HepG2 (cell line): ENCODE results near the gene SLTM. TPM values are rescaled to one million over a fixed set of nuclear protein-coding genes. Genes with fewer than 3 reads are reported as not detected.

Experiments used
- ATAC-seq: fragments of 200-7000 bp; cut with Tn5 transposase; 3 replicates; pipeline ENCODE4 v1.9.1; 2020; ENCODE audit warnings: mild to moderate bottlenecking, moderate library complexity
- BruUV-seq: library from RNA; stranded (reverse); fragments of 400-500 nt; replicated peaks from 2 replicates; lab custom pipeline; 2021; lab: Mats Ljungman, UMichigan
- CTCF ChIA-PET: fragments of 300-600 bp; formaldehyde crosslinking; extraction: SDS; loops from one replicate; lab custom pipeline; 2021; ENCODE audit warnings: low total read pairs, inconsistent platforms, low intra/inter-chr PET ratio; lab: Yijun Ruan, JAX
- POLR2A ChIA-PET: fragments of 350-600 bp; sonication (Branson Sonifier 250); formaldehyde crosslinking; loops from one replicate; lab custom pipeline; 2020; ENCODE audit warnings: antibody characterized with exemption, inconsistent platforms; lab: Yijun Ruan, JAX
- DNase-seq: peaks from one replicate; pipeline ENCODE4 v3.0.0-alpha.2; 2015; ENCODE audit warnings: low spot score
- FAIRE-seq: peaks from 3 replicates; lab custom pipeline; 2011; peaks lifted over from hg19 to GRCh38; lab: Jason Lieb, UNC
- H2AFZ ChIP-seq: one replicate; pipeline ENCODE4 v1.6.1; 2011; ENCODE audit warnings: low read length, inconsistent platforms
- H3K27ac ChIP-seq: fragments of 300-600 bp; 3 replicates; pipeline ENCODE4 v1.8.0; 2011; ENCODE audit warnings: mixed run types, mild to moderate bottlenecking, mixed read lengths, low read length, inconsistent platforms; ENCODE audit not compliant: insufficient read depth; ENCODE audit errors: extremely low read length
- H3K27me3 ChIP-seq, 2 experiments: fragments of 200-600 bp in 1 of 2; 2 replicates in 1 of 2; 3 replicates in 1 of 2; pipeline versions ENCODE4 v1.6.0 to v1.8.0; 2011; ENCODE audit warnings: low read length in 2 of 2, mild to moderate bottlenecking in 2 of 2, moderate library complexity in 2 of 2, inconsistent platforms in 1 of 2; ENCODE audit not compliant: insufficient read depth in 2 of 2, control insufficient read depth in 1 of 2
- H3K36me3 ChIP-seq, 2 experiments: fragments of 200-600 bp in 1 of 2; replicated peaks in 1 of 2; 2 replicates in 1 of 2; 3 replicates in 1 of 2; pipeline versions ENCODE4 v1.5.1 to v1.8.0; 2011; ENCODE audit warnings: low read length in 2 of 2, inconsistent platforms in 1 of 2; ENCODE audit not compliant: insufficient read depth in 2 of 2, control insufficient read depth in 1 of 2
- H3K4me1 ChIP-seq: 2 replicates; pipeline ENCODE4 v1.5.1; 2012; ENCODE audit warnings: low read length, inconsistent platforms; ENCODE audit not compliant: insufficient read depth
- H3K4me2 ChIP-seq: 2 replicates; pipeline ENCODE4 v1.6.0; 2011; ENCODE audit warnings: low read depth, low read length, inconsistent platforms
- H3K4me3 ChIP-seq, 3 experiments: fragments of 200-600 bp in 1 of 3; sonication (generic), shearing (Covaris generic) in 1 of 3; replicated peaks in 1 of 3; 2 replicates each; pipeline ENCODE4 v1.5.1; 2011 to 2016; ENCODE audit warnings: low read length in 3 of 3, inconsistent platforms in 2 of 3, low read depth in 2 of 3, mild to moderate bottlenecking in 2 of 3, control low read depth in 1 of 3, mixed read lengths in 1 of 3; ENCODE audit not compliant: insufficient read depth in 1 of 3
- H3K79me2 ChIP-seq: one replicate; pipeline ENCODE4 v1.6.1; 2011; ENCODE audit warnings: low read length, inconsistent platforms; ENCODE audit not compliant: insufficient read depth
- H3K9ac ChIP-seq: 2 replicates; pipeline ENCODE4 v1.6.0; 2011; ENCODE audit warnings: mild to moderate bottlenecking, low read depth, low read length, inconsistent platforms; ENCODE audit not compliant: insufficient read depth
- H3K9me3 ChIP-seq: 2 replicates; pipeline ENCODE4 v1.5.1; 2012; ENCODE audit warnings: mild to moderate bottlenecking, low read length
- H4K20me1 ChIP-seq: 2 replicates; pipeline ENCODE4 v1.6.0; 2011; ENCODE audit warnings: inconsistent platforms, mild to moderate bottlenecking, low read length, moderate library complexity; ENCODE audit not compliant: insufficient read depth
- FOXJ3 ChIP-seq: sonication (generic); formaldehyde crosslinking; IDR thresholded peaks from 2 replicates; pipeline ENCODE4 v1.4.0; 2020; ENCODE audit warnings: missing genetic modification reagents, mild to moderate bottlenecking, borderline replicate concordance
- KLF11 ChIP-seq: IDR thresholded peaks from 2 replicates; pipeline ENCODE4 v1.6.1; 2016; ENCODE audit warnings: missing compliant biosample characterization
- NFE2L2 ChIP-seq: fragments of 150-350 bp; IDR thresholded peaks from 2 replicates; pipeline ENCODE4 v1.6.1; 2014; ENCODE audit warnings: low read length
- U2AF2 ChIP-seq: fragments of 200-400 bp; formaldehyde crosslinking; IDR thresholded peaks from 2 replicates; pipeline ENCODE4 v1.6.1; 2017; ENCODE audit warnings: low read depth, mild to moderate bottlenecking, low read length
- ZNF557 ChIP-seq: sonication (generic); formaldehyde crosslinking; IDR thresholded peaks from 2 replicates; pipeline ENCODE4 v1.4.0; 2020; ENCODE audit warnings: missing genetic modification reagents
- ZZZ3 ChIP-seq: sonication (generic); formaldehyde crosslinking; IDR thresholded peaks from 2 replicates; pipeline ENCODE4 v1.4.0; 2020; ENCODE audit warnings: missing genetic modification reagents, mild to moderate bottlenecking, borderline replicate concordance
- WGBS: methylation state at CpG from one replicate; pipeline ENCODE4 v1.1.6; 2017; ENCODE audit warnings: low lambda C conversion rate; 5-methylcytosine and 5-hydroxymethylcytosine counted together
- in situ Hi-C: cut with HindIII; loops from 2 replicates; pipeline ENCODE4 v1.10.0; 2017; ENCODE audit warnings: low pct_unique_long_range_greater_than_20kb; ENCODE audit not compliant: extremely low pct_ligation_motif_present
- intact Hi-C: fragments of 100-400 bp; cut with micrococcal nuclease; formaldehyde crosslinking; loops from one replicate; pipeline ENCODE4 v1.10.0; 2022; ENCODE audit not compliant: unreplicated experiment
- polyA plus RNA-seq, 8 experiments: library from polyadenylated mRNA; depleted of rRNA in 3 of 8; stranded (reverse) in 7 of 8; unstranded in 1 of 8; fragments of >200 nt; fragmentation: Illumina TruSeq in 4 of 8; extraction: Trizol in 4 of 8; gene quantifications; 2 replicates each; pipeline versions ENCODE4 v1.2.1 to v1.2.3, GENCODE V29; 2011 to 2016; ENCODE audit warnings: low read depth in 4 of 8, missing spikeins in 1 of 8, mixed read lengths in 1 of 8; ENCODE audit not compliant: insufficient read depth in 1 of 8
- total RNA-seq, 5 experiments: library from RNA; depleted of rRNA; stranded (reverse); fragments of >200 nt; fragmentation: Illumina TruSeq; extraction: Trizol; gene quantifications; 2 replicates each; pipeline ENCODE4 v1.2.3, GENCODE V29; 2016; ENCODE audit warnings: low read depth in 1 of 5
- TF ChIP-seq, protein P1 (sequence below): IDR thresholded peaks from 2 replicates; pipeline ENCODE4 v1.4.0; 2020; ENCODE audit warnings: mild to moderate bottlenecking, missing genetic modification reagents
- TF ChIP-seq, protein P2 (sequence below): sonication (generic); formaldehyde crosslinking; IDR thresholded peaks from 2 replicates; pipeline ENCODE4 v1.4.0; 2020; ENCODE audit warnings: missing genetic modification reagents, borderline replicate concordance

SLTM gene
- total and polyA plus RNA-seq, 2 of the 13 experiments (the other 11 are each of a cell fraction or from before 2014, with no cell fraction given): 22.0 to 64.2 TPM

DNA sequence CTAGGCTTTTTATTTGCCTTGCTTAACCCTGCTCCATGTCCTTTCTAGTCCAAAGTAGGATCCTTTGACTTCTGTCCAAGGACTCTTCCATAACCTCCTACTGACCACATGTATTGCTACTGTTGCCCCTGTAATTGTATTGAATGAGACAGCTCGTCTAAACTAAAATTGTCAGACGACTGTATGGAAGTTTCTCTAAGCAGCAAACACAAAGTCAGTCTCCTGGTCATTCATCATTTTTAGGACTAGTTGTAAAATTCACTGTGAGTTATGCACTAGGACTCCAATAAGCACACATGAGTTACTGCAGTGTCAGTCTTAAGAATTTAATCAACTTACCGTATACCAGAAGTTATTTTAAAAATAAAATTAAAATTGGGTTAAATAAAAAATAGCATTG lies 32.8 kb downstream of the SLTM start:
- ChIA-PET CTCF (no interaction called here), POLR2A (no interaction called here)
- over 99% methylated on average over 3 of the region's 3 CpGs for WGBS
- in situ Hi-C loops: no loop called here
- Histone ChIP-seq H3K36me3 (peaks cover 7 to 52% of the 10 kb centered on the region in 2 experiments), H3K4me3 (no peak overlapping the region), H3K27ac (no peak overlapping the region), H3K9me3 (no peaks in the 10 kb centered on the region), H3K27me3 (no peaks in the 10 kb centered on the region), H4K20me1 (no peaks in the 10 kb centered on the region), H2AFZ (no peak overlapping the region), H3K4me1 (no peaks in the 10 kb centered on the region), H3K79me2 (no peaks in the 10 kb centered on the region), H3K9ac (no peak overlapping the region), H3K4me2 (no peak overlapping the region)
- TF ChIP-seq FOXJ3 (CRISPR knock-in tag) (no peak), KLF11 (CRISPR knock-in tag) (no peak), ZNF557 (no peak), ZZZ3 (CRISPR knock-in tag) (no peak), NFE2L2 (no peak), U2AF2 (no peak)
- TF ChIP-seq, protein P1, sequence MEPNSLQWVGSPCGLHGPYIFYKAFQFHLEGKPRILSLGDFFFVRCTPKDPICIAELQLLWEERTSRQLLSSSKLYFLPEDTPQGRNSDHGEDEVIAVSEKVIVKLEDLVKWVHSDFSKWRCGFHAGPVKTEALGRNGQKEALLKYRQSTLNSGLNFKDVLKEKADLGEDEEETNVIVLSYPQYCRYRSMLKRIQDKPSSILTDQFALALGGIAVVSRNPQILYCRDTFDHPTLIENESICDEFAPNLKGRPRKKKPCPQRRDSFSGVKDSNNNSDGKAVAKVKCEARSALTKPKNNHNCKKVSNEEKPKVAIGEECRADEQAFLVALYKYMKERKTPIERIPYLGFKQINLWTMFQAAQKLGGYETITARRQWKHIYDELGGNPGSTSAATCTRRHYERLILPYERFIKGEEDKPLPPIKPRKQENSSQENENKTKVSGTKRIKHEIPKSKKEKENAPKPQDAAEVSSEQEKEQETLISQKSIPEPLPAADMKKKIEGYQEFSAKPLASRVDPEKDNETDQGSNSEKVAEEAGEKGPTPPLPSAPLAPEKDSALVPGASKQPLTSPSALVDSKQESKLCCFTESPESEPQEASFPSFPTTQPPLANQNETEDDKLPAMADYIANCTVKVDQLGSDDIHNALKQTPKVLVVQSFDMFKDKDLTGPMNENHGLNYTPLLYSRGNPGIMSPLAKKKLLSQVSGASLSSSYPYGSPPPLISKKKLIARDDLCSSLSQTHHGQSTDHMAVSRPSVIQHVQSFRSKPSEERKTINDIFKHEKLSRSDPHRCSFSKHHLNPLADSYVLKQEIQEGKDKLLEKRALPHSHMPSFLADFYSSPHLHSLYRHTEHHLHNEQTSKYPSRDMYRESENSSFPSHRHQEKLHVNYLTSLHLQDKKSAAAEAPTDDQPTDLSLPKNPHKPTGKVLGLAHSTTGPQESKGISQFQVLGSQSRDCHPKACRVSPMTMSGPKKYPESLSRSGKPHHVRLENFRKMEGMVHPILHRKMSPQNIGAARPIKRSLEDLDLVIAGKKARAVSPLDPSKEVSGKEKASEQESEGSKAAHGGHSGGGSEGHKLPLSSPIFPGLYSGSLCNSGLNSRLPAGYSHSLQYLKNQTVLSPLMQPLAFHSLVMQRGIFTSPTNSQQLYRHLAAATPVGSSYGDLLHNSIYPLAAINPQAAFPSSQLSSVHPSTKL: no peak
- TF ChIP-seq, protein P2, sequence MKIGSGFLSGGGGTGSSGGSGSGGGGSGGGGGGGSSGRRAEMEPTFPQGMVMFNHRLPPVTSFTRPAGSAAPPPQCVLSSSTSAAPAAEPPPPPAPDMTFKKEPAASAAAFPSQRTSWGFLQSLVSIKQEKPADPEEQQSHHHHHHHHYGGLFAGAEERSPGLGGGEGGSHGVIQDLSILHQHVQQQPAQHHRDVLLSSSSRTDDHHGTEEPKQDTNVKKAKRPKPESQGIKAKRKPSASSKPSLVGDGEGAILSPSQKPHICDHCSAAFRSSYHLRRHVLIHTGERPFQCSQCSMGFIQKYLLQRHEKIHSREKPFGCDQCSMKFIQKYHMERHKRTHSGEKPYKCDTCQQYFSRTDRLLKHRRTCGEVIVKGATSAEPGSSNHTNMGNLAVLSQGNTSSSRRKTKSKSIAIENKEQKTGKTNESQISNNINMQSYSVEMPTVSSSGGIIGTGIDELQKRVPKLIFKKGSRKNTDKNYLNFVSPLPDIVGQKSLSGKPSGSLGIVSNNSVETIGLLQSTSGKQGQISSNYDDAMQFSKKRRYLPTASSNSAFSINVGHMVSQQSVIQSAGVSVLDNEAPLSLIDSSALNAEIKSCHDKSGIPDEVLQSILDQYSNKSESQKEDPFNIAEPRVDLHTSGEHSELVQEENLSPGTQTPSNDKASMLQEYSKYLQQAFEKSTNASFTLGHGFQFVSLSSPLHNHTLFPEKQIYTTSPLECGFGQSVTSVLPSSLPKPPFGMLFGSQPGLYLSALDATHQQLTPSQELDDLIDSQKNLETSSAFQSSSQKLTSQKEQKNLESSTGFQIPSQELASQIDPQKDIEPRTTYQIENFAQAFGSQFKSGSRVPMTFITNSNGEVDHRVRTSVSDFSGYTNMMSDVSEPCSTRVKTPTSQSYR (CRISPR knock-in tag): no peak
- intact Hi-C loops: no loop called here
- FAIRE-seq: no peak
- no TSS peak for BruUV-seq
- DNase-seq: no peak
- no peak for ATAC-seq
